Measurements from ENCODE around the gene TMEM72. TPM values are rescaled to one million over a fixed set of nuclear protein-coding genes. Genes with fewer than 3 reads are reported as not detected.

The TMEM72 gene
- total and polyA plus RNA-seq, 2 donors (not counting 3 experiments of a cell fraction or from before 2014, with no cell fraction given), result not detected

DNA sequence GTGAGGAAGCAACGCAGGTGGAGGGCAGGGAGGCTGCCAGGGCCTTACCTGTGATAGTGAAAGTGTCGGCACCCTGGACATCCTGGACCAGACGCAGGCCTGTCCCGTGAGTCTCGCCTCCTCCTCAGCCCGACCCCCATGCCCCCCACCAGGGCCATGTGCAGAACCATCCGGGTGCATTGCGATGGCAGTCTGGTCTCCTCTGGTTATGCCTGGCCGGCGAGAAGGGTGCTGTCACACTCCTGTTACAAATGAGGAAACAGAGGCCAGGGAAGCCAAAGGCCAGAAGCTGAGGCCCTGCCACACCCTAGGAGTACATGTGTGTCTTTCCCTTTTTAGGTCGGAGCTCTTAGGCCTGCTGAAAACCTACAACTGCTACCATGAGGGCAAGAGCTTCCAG is 60.3 kb downstream of the TMEM72 start:
- H3K9me3 ChIP-seq (replicated peaks; ENCODE audit: control insufficient read depth, insufficient read depth, low read length), result no peaks in the 10 kb centered on the region
- H3K27me3 ChIP-seq (ENCODE audit: control insufficient read depth in 2 of 2, insufficient read depth in 2 of 2, low read length in 2 of 2), result no peaks in the 10 kb centered on the region
- H3K36me3 ChIP-seq (ENCODE audit: control insufficient read depth in 2 of 2, extremely low read depth in 1 of 2, insufficient read depth in 2 of 2, low read length in 2 of 2), result no peaks in the 10 kb centered on the region
- FAIRE-seq, result no peak
- no peaks in the 10 kb centered on the region for H3K79me2 ChIP-seq (ENCODE audit: control insufficient read depth, insufficient read depth, low read length)
- no peaks in the 10 kb centered on the region for H4K20me1 ChIP-seq (replicated peaks; ENCODE audit: control insufficient read depth, extremely low read depth, insufficient read depth, low read length)
- dilution Hi-C loops (cut with MboI; ENCODE audit: extremely low pct_ligation_motif_present, low sequenced_read_pairs) (no loop called here), intact Hi-C loops (cut with micrococcal nuclease) (loop anchor here (10.0 kb wide), 1 partner anchor 1297 kb away; no protein-coding TSS in a partner anchor)
- H3K9me1 ChIP-seq (replicated peaks; ENCODE audit: control insufficient read depth, extremely low read depth, insufficient read depth, low read length), result no peaks in the 10 kb centered on the region
- no peak overlapping the region for H3K27ac ChIP-seq (ENCODE audit: insufficient read depth, low read depth, low read length)
- no peak overlapping the region for H3K9ac ChIP-seq (replicated peaks; ENCODE audit: extremely low read depth, insufficient read depth, low read length)
- POLR2A ChIA-PET, result no interaction called here
- CTCF ChIA-PET, result no interaction called here
- H3K4me3 ChIP-seq (replicated peaks in 1 of 3; ENCODE audit: insufficient read depth in 1 of 3, low read depth in 1 of 3, low read length in 3 of 3), result no peak overlapping the region
- H3K4me1 ChIP-seq (ENCODE audit: control insufficient read depth, extremely low read depth, insufficient read depth, low read length), result peaks cover 6% of the 10 kb centered on the region
- no peak overlapping the region for H3K4me2 ChIP-seq (ENCODE audit: insufficient read depth, low read length)
- no TSS peak for BruUV-seq (replicated peaks)
- TF ChIP-seq FOS (IDR thresholded peaks at IDR 0.05; ENCODE audit: borderline replicate concordance, insufficient read depth, low read length), result no peak
- TF ChIP-seq CTCF (IDR thresholded peaks at IDR 0.05; ENCODE audit: extremely low read depth in 1 of 2, insufficient read depth in 1 of 2, low read depth in 1 of 2, low read length in 2 of 2), result no peak
- TF ChIP-seq POLR2A (IDR thresholded peaks at IDR 0.05; ENCODE audit: low read depth, low read length), result no peak
- TF ChIP-seq JUN (IDR thresholded peaks at IDR 0.05; ENCODE audit: borderline replicate concordance, insufficient read depth, insufficient read length, low read depth), result no peak
- no peak for TF ChIP-seq GATA2 (IDR thresholded peaks at IDR 0.05; ENCODE audit: insufficient read depth, insufficient read length, low read depth, low read length)
- no peak for TF ChIP-seq EZH2 (IDR thresholded peaks at IDR 0.05; ENCODE audit: borderline replicate concordance, low read depth, low read length, severe bottlenecking)
- no peak for TF ChIP-seq POLR2AphosphoS5 (IDR thresholded peaks at IDR 0.05; ENCODE audit: insufficient read depth, low read depth, low read length)
- TF ChIP-seq MAX (IDR thresholded peaks at IDR 0.05; ENCODE audit: insufficient read depth, insufficient read length), result no peak
- no peak for TF ChIP-seq MYC (IDR thresholded peaks at IDR 0.05; ENCODE audit: low read depth, low read length)
- H2AFZ ChIP-seq (ENCODE audit: low read depth, low read length), result no peak overlapping the region
- DNase-seq (ENCODE audit: low read depth, low spot score), result no peak
